Measurements from ENCODE around the gene LIN54.
"Not testable (repeated sequence)": the region's sequence is repeated elsewhere in the genome, so short reads cannot be mapped to it uniquely, and the experiment has no call there.

LIN54 gene

DNA sequence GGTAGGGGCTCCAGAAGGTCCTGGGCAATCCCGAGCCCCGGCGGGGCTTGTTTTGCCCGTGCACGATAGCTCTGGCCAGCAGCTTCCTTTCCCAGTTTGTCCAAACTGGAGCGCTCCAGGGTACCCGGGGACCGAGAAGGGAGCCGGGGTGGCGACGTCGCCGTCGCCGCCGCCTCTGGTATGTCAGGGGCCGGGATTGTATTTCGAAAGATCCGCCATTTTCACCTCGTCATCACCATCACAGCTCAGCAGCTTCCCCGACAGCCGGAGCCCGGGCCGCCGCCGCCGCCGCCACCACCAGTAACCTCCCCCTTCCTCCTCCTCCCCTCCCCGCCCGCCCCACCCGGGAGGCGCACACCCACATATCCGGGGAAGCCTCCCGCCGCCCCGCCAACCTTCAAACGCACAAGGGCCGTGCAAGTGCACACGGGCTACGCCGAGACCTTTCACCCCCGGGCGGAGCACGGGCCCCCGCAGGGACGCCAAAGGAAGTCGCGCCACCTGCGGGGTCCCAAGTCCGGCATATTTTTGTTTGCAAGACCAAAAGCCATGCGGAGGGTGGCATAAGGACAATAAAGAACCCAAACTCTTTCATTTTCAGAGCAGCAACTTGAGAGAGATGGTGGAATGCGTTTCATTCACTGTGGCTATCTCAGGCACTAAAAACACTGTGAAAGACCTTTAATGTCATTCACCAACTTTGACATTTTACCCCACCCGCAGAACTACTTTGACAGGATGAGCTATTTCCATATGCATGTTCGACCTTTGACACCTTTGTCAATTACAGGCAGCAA, at the start of gene LIN54:
LIN54 (minus strand) TSS at position 302 of the 797 bp plus-strand sequence. CDS start 25,979 bp downstream, outside the sequence.
- DNase-seq, result peak; percentile 42

DNA sequence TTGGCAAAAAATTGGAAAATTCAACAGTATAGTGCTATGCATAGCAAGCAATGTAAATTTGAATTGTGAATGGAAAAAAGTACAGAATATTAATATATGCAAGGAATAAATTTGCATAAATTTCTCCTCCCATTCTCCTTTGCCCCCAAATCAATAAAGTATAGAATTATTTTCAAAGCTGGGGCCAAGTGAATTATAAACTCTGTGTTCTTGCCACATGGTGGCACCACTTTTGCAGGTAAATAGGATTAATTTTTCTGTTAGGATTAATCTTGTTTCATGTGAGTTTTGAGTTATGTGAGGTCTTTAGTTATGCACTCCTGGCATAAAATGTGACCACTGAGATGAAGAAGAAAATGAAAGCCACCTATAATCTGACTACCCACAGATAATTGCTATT, 44.3 kb upstream of the LIN54 start:
- peak; percentile 4 for DNase-seq

DNA sequence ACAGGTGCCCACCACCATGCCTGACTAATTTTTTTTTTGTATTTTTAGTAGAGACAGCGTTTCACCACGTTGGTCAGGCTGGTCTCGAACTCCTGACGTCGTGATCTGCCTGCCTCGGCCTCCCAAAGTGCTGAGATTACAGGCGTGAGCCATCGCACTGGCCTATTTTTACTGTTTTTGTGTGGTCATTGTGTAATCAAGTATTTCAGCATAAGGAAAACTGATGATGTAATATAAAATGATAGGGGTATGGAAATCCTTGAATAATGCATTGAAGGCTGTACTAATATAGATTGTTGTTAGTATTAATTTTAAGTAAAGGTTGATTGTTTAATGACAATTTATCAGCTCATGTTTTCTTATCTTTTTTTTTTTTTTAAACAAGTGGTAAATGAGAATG, 38.2 kb upstream of the LIN54 start:
- DNase-seq, result not testable (repeated sequence)

DNA sequence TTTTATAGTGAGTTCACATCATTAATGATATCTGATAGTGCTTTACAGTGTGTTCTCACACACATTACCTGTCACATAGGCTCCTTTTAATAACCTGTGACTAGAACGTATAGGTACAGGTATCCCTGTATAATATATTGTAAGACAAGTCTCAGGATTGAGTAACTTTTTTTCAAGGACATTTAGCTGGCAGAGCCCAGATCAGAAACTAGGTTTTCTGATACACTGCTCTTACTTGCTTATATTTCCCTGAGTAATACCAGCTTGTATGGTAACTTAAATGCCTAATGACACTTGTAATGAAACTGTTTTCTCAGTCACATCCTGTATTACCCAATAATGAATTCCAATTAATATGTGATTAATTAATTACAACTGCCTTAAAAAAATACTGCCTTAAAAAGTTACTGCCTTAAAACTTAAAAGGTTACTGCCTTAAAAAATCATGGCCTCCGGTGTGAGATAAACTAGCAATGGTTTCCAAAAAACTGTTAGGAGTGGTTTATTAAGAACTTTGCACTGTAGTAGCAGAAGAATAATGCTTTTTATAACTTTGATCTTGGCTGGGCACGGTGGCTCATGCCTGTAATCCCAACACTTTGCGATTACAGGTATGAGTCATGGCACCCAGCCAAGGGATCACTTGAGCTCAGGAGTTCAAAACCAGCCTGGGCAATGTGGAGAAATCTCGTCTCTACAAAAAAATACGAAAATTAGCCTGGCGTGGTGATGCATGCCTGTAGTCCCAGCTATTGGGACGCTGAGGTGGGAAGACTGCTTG, 36.3 kb upstream of the LIN54 start:
- no peak for DNase-seq

DNA sequence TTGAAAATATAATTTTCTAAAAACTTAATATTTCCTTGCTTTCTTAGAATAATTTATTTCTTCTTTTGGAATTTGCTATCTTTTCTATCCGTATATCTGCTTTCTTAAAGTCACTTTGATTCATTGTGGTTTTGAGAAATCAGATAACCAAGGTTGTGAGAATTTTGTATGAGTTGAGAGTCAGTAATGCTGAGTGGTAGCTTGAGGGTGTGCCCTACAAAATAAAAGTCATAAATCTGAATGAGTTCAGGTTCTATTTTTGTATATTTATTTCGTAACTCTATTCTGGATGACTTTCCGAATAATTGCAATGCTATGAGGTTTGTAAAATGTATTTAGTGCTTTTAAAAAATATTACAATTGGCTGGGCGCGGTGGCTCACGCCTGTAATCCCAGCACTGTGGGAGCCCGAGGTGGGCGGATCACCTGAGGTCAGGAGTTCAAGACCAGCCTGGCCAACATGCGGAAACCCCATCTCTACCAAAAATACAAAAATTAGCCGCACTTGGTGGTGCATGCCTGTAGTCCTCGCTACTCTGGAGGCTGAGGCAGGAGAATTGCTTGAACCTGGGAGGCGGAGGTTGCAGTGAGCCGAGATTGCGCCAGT, 33.3 kb upstream of the LIN54 start:
- no peak for DNase-seq

DNA sequence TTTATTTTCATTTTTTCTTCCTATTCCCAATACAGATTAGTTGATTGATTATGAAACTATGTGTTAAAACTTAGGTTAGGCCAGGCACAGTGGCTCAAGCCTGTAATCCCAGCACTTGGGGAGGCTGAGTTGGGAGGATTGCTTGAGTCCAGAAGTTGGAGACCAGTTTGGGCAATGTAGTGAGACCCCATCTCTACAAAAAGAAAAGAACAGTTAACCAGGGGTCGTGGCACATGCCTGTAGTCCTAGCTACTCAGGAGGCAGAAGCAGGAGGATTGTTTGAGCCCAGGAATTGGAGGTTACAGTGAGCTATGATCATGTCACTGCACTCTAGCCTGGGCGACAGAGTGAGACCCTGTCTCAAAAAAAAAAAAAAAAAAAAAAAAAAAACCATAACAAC, 32.5 kb upstream of the LIN54 start:
- not testable (repeated sequence) for DNase-seq

DNA sequence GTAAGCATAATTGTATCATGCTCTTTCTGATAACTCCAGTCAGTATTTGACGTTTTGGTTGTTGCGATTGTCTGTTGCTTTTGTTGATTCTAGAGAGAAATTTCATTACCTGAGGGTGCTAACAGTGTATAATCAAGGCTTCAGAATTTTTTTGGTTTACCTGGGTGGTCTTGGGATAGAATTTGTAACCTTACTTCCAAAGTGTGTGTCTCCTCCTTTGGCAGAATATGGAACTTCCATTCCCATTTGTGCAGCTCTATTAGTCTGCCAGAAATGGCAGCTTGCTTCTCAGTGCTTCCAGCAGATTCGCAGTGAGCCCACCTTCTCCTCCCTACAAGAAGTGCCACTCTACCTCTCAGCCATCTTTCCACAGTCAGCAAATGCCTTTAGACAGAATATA, 29.6 kb upstream of the LIN54 start:
- DNase-seq, result no peak

DNA sequence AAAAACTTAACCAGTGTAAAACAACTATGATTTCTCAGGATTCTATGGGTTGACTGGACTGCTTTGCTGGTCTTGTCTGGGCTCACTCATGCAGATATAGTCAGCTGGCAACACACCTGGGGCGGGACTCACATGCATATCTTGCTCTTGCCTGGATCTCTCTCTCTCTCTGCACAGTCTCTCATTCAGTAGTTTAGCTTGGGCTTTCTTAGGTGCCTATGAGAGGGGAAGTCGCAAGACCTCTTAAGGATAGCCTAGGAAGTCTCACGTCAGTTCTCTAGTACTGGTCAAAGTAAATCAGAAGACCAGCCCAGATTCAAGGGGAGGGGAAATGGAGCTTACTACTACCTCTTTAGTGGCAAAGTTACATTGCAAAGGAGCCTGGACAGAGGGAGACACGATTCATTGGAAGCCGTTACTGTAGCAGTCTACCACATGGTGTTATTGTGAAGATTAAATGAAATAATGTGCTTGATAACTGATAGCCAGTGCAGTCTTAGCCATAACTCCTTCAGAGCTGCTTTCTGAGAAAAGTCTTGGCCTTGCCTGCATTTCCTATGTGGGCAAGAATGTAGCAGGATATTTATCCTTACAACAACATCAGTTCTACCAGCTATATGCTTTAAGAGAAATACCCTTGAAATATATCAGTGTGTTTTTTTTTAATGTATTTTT, 26.5 kb upstream of the LIN54 start:
- DNase-seq, result no peak

DNA sequence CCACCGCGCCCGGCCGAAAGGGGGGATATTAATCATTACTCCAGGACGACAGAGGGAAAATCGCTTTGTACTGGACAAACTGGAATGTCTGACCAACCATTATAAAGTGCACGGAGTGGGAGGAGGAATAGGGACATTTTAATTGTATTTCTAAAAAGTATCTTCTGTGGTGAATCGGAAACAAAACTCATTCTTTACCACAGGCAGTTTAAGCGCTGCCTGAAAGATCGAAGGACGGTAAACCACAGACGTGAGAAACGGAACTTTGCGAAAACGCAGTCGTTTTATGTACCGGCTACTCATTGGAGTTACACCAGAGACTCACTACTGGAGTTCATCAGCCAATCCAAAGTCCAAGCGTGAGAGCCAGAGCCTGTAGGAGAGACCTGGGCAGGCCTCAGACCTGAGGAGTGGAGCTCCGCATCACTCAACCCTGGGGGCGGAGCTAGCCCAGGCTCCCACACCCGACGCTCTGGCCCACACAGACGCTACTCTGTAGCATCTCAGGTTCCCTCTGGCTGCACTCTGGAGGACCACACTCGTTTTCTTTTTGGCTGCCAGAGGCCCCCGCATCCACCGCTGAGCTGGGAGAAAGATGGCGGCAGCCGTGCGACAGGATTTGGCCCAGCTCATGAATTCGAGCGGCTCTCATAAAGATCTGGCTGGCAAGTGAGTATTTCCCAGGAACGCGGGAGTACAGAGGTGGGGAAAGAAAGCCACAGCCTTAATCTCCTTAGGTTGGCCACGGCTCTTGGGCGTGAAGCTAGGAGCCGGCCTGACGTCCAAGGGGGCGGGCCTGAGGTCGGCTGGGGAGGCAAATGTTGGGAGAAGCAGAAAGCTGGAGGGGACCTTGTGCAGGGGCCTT, 24.2 kb upstream of the LIN54 start, which contains the start of gene COPS4:
COPS4 (plus strand) TSS at position 554 of the 865 bp plus-strand sequence; CDS start at position 596, 42 bp downstream.
- DNase-seq, result peak; percentile 94

DNA sequence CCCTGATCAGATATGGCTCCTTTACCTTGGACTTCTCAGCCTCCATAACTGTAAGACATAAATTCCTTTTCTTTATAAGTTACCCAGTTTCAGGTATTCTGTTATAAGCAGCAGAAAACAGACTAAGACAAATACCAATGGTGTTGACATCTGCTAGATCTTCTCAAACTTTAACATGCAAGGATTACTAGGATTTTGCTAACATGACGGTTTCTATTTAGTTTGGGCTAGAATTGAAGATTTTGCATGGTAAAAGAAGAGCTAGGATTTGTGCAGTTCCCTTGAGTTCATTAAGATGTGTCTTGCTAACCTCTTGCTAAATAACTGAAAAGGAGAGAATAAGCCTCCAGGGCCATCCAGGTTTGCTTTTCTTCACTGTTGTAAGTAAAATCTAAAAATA, 19.1 kb upstream of the LIN54 start:
- DNase-seq, result no peak

DNA sequence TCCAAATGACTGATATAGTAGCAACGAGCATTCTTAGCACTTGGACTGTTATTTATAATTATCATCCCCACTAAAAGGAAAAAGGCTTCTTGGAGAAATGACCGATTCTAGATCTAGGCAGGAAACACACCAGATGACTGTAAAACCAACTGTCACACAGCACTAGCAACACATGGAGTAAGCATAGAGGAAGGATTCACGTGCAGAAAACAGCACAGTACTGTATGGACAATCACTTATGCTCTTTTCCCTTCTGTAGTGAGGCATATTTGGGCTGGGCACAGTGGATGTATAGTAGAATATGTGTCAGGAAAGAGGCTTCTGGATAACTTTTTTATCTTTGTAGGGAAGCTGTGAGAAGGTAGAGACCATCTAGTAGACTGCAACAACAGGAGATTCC, 18.4 kb upstream of the LIN54 start:
- no peak for DNase-seq

DNA sequence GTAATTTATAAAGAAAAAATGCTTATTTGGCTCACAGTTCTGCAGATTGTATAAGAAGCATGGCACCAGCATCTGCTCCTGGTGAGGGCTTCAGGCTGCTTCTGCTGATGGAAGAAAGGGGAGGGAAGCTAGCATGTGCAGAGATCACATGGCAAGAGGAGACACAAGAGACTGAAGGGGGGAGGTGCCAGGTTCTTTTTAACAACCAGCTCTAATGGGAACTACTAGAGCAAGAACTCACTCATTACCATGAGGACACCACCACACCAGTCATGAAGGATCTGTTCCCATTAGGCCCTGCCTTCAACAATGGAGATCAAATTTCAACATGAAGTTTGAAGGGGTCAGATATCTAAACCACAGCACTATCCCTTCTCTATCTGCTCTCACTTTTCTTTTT, 14.9 kb upstream of the LIN54 start:
- DNase-seq, result no peak

DNA sequence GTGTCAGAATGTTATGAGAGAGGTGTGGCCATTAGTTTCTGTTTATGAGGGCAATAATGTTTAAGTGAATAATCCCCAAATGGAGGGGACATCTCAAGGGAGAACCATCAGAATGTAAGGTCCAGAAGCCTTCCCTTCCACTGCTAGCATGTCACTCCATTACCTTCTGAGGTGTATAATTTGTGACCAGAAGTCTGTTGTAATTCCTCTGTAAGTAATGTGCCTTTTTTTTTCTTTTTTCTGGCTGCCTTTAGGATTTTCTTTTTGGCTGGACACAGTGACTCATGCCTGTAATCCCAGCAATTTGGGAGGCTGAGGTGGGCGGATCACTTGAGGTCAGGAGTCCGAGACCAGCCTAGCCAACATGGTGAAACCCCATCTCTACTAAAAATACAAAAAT, 13.6 kb upstream of the LIN54 start:
- DNase-seq, result no peak

DNA sequence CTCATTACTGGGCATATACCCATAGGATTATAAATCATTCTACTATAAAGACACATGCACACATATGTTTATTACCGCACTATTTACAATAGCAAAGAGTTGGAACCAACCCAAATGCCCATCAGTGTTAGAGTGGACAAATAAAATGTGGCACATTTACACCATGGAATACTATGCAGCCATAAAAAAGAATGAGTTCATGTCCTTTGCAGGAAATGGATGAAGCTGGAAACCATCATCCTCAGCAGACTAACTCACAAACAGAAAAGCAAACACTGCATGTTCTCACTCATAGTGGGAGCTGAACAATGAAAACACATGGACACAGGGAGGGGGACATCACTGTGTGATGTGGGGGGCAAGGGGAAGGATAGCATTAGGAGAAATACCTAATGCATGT, 13.0 kb upstream of the LIN54 start:
- DNase-seq, result not testable (repeated sequence)

DNA sequence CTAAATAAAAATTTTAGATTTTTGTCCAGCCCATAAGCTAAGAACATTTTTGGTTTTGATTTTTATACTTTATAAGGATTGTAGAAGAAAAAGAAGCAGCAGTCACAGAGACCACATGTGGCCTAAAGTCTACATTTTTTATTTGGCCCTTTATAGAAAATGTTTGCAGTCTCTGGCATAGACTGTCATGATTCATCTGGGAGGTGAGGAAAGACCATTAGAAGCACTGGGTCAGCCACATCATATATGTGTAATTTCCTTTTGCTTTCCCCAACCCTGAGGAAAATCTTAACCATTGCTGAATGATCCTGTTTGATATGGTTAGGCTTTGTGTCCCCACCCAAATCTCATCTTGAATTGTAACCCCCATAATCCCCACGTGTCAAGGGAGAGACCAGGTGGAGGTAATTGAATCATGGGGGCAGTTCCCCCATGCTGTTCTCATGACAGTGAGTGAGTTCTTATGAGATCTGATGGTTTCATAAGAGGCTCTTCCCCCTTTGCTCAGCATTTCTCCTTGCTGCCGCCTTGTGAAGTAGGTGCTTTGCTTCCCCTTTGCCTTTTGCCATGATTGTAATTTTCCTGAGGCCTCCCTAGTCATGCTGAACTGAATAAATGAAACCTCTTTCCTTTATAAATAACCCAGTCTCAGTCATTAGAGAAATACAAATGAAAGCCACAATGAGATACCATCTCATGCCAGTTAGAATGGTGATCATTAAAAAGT, 12.3 kb upstream of the LIN54 start:
- DNase-seq, result no peak

DNA sequence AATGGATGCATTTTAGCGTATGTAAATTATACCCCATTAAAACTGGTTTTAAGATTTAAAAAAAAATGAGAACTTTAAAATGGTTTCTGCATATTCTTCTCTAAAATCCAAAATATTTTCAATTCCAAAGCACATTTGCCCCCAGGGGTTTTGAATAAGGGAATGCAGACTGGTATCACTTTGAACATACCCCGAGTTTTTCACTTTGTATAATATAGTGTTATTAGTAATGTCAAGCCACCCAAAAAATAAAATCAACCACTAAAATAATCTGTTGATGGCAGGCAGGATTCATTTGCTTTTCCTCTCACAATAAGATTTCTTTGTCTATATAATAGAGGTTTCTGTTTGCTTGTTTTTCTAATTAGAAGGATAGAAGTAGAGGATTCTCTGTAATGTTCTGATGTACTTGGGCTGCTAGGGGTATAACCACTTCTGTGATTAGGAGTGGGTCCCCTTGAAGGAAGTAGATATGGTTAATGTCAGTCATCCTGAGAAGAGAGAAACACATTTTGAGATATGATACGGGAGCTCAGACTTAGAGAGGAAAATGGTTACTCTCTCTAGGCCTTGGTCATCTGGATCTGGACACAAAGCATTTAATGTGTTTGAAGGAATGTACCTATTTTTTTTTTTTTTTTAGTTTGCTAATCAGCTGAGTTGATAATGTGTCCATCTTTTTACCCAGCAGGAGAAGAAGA, 9.3 kb upstream of the LIN54 start:
- DNase-seq, result no peak

DNA sequence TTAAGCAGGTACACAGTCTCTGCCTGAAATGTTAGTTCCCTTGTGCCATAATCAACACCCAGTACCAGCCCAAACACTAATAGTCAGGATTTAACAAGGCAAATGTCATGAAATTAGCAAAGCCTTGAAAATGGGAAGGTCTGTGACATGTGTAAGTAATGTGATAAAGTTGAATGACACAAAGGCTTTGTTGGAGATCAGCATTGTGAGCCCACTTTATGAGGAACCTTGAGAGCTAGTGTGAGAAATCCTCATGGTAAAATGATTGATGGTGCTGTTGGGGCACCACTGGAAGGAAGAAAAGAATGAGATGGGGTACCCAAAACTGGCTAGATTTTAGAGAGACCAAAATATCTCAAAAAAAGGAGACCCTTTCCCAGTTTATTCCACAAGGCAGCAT, 3.3 kb upstream of the LIN54 start:
- DNase-seq, result no peak

DNA sequence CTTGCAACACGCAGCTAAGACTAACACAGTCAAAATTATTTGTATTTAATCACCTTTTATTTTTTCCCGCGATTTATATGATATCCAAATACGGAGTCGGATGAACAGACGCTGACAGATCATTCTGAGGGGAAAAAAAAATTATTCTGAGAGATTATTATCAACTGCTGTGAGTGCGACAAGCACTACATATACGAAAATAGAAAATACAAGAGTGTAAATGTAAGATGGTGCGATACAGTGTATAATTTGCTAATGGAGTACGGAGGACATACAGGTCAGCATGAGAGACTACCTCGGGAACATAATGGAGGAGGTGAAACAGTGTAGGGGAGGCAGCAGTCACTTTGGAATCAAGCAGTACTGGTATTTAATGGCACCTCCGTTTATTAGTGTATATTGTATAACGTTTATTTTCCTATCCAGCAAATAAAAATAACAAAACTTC, 2.8 kb upstream of the LIN54 start:
- DNase-seq, result peak; percentile 25

DNA sequence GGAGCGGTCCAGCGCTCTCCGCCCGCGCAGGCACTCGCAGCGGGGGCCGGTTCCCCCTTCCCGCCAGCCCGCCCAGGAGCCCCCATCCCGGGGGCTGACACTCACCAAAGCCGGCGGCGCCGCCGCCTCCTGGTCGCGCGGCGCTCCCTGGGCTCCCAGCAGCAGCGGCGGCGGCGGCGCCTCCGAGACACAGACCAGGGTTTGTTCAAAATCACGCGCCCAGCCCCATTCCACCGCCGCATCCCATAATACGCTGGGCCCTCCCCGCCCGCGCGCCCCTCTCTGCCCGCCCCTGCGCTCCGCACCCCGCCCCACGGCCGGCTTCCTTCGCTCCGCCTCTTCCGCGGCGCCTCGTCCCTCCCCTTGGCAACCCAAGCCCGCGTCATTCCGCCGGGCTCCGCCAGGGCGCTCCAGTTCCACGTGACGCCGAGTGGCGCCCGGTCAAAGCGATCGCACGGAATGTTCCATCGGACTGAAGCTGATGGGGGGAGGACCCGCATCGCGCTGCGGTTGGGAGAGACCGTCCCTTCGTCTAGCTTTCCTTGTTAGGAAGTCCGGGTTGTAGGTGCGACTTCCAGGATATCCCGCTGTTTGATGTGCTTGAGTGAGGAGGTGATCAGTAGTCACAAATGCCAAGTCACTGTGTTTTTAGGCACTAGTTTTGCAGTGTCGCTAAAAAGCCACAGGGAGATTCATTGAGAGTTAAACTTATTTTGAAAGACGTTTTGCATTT, 2.2 kb upstream of the LIN54 start:
- peak; percentile 91 for DNase-seq

DNA sequence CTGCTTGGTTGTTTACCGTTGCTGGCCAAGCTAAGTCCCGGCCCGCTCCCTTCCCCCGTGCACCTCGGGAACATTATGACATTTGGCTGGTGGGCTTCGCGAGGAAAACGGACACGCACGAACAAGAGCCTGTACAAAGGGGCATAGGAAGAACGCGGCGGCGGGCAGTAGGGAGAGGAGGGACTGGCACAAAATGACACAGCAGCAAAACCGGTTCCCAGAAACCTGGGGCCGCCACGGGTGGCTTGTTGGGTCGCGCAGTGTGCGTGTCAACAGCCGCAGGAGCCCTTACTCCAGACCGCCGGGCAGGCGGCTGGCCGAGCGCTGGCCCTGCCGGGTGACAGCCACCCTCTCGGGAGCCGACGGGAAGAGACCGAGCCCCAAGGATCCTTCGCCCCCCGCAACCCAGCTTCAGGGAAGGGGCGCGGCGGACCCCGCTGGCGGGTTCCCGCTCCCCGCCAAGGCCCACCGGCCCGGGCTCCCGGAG, 1.6 kb upstream of the LIN54 start:
- DNase-seq, result peak; percentile 18

Data from NCI-H1105 treated with DMSO at 0.1 percent for 48 hours (cell line).